Measurements from ENCODE around the gene UBE2G2.

- TF ChIP-seq CTCF (IDR thresholded peaks at IDR 0.05) (no peak), POLR2A (IDR thresholded peaks at IDR 0.05) (no peak)
These were observed 48.1 kb upstream of the UBE2G2 start for GRCh38 chr21:44849616-44850130.
